Endothelial cell of umbilical vein (primary cell): ENCODE measurements around the gene DYNC1H1. TPM values are rescaled to one million over a fixed set of nuclear protein-coding genes. Genes with fewer than 3 reads are reported as not detected.

Source experiments
- BruUV-seq: library from RNA; stranded (reverse); fragments of 400-500 nt; replicated peaks from 2 replicates; lab custom pipeline; 2021; lab: Mats Ljungman, UMichigan
- CTCF ChIA-PET: fragments of 300-600, 350-600 bp; sonication (Branson Sonifier 250); formaldehyde crosslinking; loops from one replicate; lab custom pipeline; 2021; ENCODE audit warnings: antibody characterized with exemption, inconsistent platforms; lab: Charles Lee
- POLR2A ChIA-PET: fragments of 300-600, 350-600 bp; sonication (Branson Sonifier 250); formaldehyde crosslinking; loops from one replicate; lab custom pipeline; 2021; ENCODE audit warnings: antibody characterized with exemption, inconsistent platforms; lab: Charles Lee
- DNase-seq: peaks from one replicate; pipeline ENCODE4 v3.0.0-alpha.2; 2011; ENCODE audit warnings: low read depth, low spot score
- FAIRE-seq: peaks from 2 replicates; lab custom pipeline; 2011; peaks lifted over from hg19 to GRCh38; lab: Jason Lieb, UNC
- H2AFZ ChIP-seq: 2 replicates; pipeline ENCODE4 v1.6.0; 2012; ENCODE audit warnings: low read depth, low read length, control low read depth, inconsistent platforms
- H3K27ac ChIP-seq: 2 replicates; pipeline ENCODE4 v1.5.1; 2011; ENCODE audit warnings: low read depth, mild to moderate bottlenecking, control low read depth, low read length, moderate library complexity; ENCODE audit not compliant: insufficient read depth
- H3K27me3 ChIP-seq, 2 experiments: 2 replicates each; pipeline versions ENCODE4 v1.6.0 to v1.6.1; 2011; ENCODE audit warnings: low read length in 2 of 2, mixed read lengths in 1 of 2; ENCODE audit not compliant: control insufficient read depth in 2 of 2, insufficient read depth in 2 of 2
- H3K36me3 ChIP-seq, 2 experiments: 2 replicates in 1 of 2; 3 replicates in 1 of 2; pipeline ENCODE4 v1.5.1; 2011; ENCODE audit warnings: low read length in 2 of 2, mild to moderate bottlenecking in 1 of 2, moderate library complexity in 1 of 2; ENCODE audit not compliant: control insufficient read depth in 2 of 2, insufficient read depth in 2 of 2; ENCODE audit errors: extremely low read depth in 1 of 2
- H3K4me1 ChIP-seq: 3 replicates; pipeline ENCODE4 v1.5.1; 2011; ENCODE audit warnings: mild to moderate bottlenecking, low read length; ENCODE audit not compliant: control insufficient read depth, insufficient read depth; ENCODE audit errors: extremely low read depth
- H3K4me2 ChIP-seq: 2 replicates; pipeline ENCODE4 v1.6.1; 2011; ENCODE audit warnings: low read length, control low read depth, mixed read lengths; ENCODE audit not compliant: insufficient read depth
- H3K4me3 ChIP-seq, 3 experiments: fragments of 200-600 bp in 1 of 3; sonication (generic), shearing (Covaris generic) in 1 of 3; replicated peaks in 1 of 3; 2 replicates each; pipeline ENCODE4 v1.5.1; 2011 to 2016; ENCODE audit warnings: control low read depth in 3 of 3, low read length in 3 of 3, mild to moderate bottlenecking in 2 of 3, inconsistent platforms in 1 of 3, low read depth in 1 of 3, moderate library complexity in 1 of 3; ENCODE audit not compliant: insufficient read depth in 1 of 3
- H3K79me2 ChIP-seq: 2 replicates; pipeline ENCODE4 v1.6.0; 2012; ENCODE audit warnings: low read length, inconsistent platforms; ENCODE audit not compliant: control insufficient read depth, insufficient read depth
- H3K9ac ChIP-seq: replicated peaks from 2 replicates; pipeline ENCODE3; 2011; ENCODE audit warnings: low read length, control low read depth; ENCODE audit not compliant: insufficient read depth; ENCODE audit errors: extremely low read depth
- H3K9me1 ChIP-seq: replicated peaks from 3 replicates; pipeline ENCODE4 v1.6.0; 2011; ENCODE audit warnings: mild to moderate bottlenecking, low read length; ENCODE audit not compliant: control insufficient read depth, insufficient read depth; ENCODE audit errors: extremely low read depth
- H3K9me3 ChIP-seq: replicated peaks from 2 replicates; pipeline ENCODE4 v1.5.1; 2012; ENCODE audit warnings: low read length, inconsistent platforms; ENCODE audit not compliant: control insufficient read depth, insufficient read depth
- H4K20me1 ChIP-seq: replicated peaks from 2 replicates; pipeline ENCODE3; 2011; ENCODE audit warnings: mild to moderate bottlenecking, low read length; ENCODE audit not compliant: control insufficient read depth, insufficient read depth; ENCODE audit errors: extremely low read depth
- CTCF ChIP-seq, 2 donors: IDR thresholded peaks; 1 replicate in 1 of 2; 2 replicates in 1 of 2; pipeline ENCODE4 v1.5.1; 2011; ENCODE audit warnings: low read length in 2 of 2, mild to moderate bottlenecking in 2 of 2, moderate library complexity in 2 of 2, control low read depth in 1 of 2, inconsistent platforms in 1 of 2, low read depth in 1 of 2; ENCODE audit not compliant: insufficient read depth in 1 of 2; ENCODE audit errors: extremely low read depth in 1 of 2
- EZH2 ChIP-seq: IDR thresholded peaks from 2 replicates; pipeline ENCODE4 v1.6.1; 2012; ENCODE audit warnings: borderline replicate concordance, low read depth, mild to moderate bottlenecking, moderate library complexity, low read length, inconsistent platforms; ENCODE audit not compliant: severe bottlenecking
- FOS ChIP-seq: IDR thresholded peaks from 2 replicates; pipeline ENCODE4 v1.6.1; 2011; ENCODE audit warnings: mild to moderate bottlenecking, low read length, moderate library complexity, borderline replicate concordance; ENCODE audit not compliant: insufficient read depth
- GATA2 ChIP-seq: IDR thresholded peaks from 2 replicates; pipeline ENCODE4 v1.7.0; 2011; ENCODE audit warnings: low read depth, mild to moderate bottlenecking, moderate library complexity, mixed read lengths, low read length; ENCODE audit not compliant: insufficient read length, insufficient read depth
- JUN ChIP-seq: IDR thresholded peaks from 2 replicates; pipeline ENCODE4 v1.6.1; 2011; ENCODE audit warnings: borderline replicate concordance, low read depth; ENCODE audit not compliant: insufficient read length, insufficient read depth
- MAX ChIP-seq: IDR thresholded peaks from 2 replicates; pipeline ENCODE4 v1.6.1; 2011; ENCODE audit not compliant: insufficient read depth, insufficient read length
- MYC ChIP-seq: IDR thresholded peaks from one replicate; pipeline ENCODE4 v1.6.1; 2011; ENCODE audit warnings: mild to moderate bottlenecking, low read depth, low read length
- POLR2A ChIP-seq: IDR thresholded peaks from 2 replicates; pipeline ENCODE4 v1.6.1; 2012; ENCODE audit warnings: low read depth, mild to moderate bottlenecking, control low read depth, low read length
- POLR2AphosphoS5 ChIP-seq: IDR thresholded peaks from 2 replicates; pipeline ENCODE4 v1.6.1; 2012; ENCODE audit warnings: low read depth, mild to moderate bottlenecking, control low read depth, low read length, moderate library complexity; ENCODE audit not compliant: insufficient read depth
- dilution Hi-C: fragments of 300-500 bp; cut with MboI; formaldehyde crosslinking; loops from one replicate; pipeline ENCODE4 v1.15.0; 2019; ENCODE audit warnings: low sequenced_read_pairs; ENCODE audit not compliant: extremely low pct_ligation_motif_present
- intact Hi-C: fragments of 100-400 bp; cut with micrococcal nuclease; formaldehyde crosslinking; loops from one replicate; pipeline ENCODE4 v1.10.0; 2022
- polyA plus RNA-seq, 4 experiments: library from polyadenylated mRNA; depleted of rRNA in 3 of 4; stranded (reverse) in 3 of 4; unstranded in 1 of 4; fragments of >200 nt; gene quantifications; 2 replicates each; pipeline versions ENCODE4 v1.2.1 to v1.2.3, GENCODE V29; 2011 to 2012; ENCODE audit warnings: missing spikeins in 1 of 4
- total RNA-seq: library from RNA; stranded (reverse); gene quantifications from 2 replicates; pipeline ENCODE4 v1.2.3, GENCODE V29; 2021

DYNC1H1 gene
- total and polyA plus RNA-seq, 2 donors (not counting 3 experiments of a cell fraction or from before 2014, with no cell fraction given) = 254 to 648 TPM

- Histone ChIP-seq H2AFZ (no peak overlapping the region), H4K20me1 (no peaks in the 10 kb centered on the region), H3K9ac (no peak overlapping the region), H3K27me3 (no peaks in the 10 kb centered on the region), H3K4me3 (no peak overlapping the region), H3K36me3 (peaks cover 65 to 81% of the 10 kb centered on the region in 2 experiments), H3K9me1 (no peaks in the 10 kb centered on the region), H3K4me1 (no peaks in the 10 kb centered on the region), H3K27ac (no peak overlapping the region), H3K79me2 (no peaks in the 10 kb centered on the region), H3K4me2 (no peak overlapping the region), H3K9me3 (no peaks in the 10 kb centered on the region)
- dilution Hi-C loops (no loop called here), intact Hi-C loops (no loop called here)
- no peak for DNase-seq
- ChIA-PET CTCF (interaction anchor here (0.7 kb wide), 1 partner anchor 31 kb away, joined by 3 read pairs; no protein-coding TSS in a partner anchor), POLR2A (interaction anchor here (0.6 kb wide), 1 partner anchor 20 kb away, joined by 3 read pairs; no protein-coding TSS in a partner anchor)
- no peak for FAIRE-seq
- no TSS peak for BruUV-seq
- no peak for TF ChIP-seq POLR2A
These were observed 47.3 kb downstream of the DYNC1H1 start for GRCh38 chr14:102011631-102012030.

DNA sequence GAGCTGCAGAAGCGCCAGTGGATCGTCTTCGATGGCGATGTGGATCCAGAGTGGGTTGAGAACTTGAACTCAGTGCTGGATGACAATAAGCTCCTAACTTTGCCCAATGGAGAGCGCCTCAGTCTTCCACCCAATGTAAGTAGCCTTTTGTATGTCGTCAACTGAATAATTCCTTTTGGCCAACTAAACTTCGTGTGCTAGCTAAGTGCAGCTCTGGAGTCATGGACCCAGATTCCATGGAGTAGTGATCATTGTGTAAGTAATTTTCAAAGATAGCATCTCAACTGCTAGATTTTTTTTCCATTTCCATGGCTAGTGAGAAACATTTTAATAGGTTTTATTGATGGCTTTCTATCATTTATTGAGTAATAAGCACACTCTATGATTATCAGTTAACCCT lies 48.0 kb downstream of the DYNC1H1 start:
- Histone ChIP-seq H4K20me1 (no peaks in the 10 kb centered on the region), H3K9me3 (no peaks in the 10 kb centered on the region), H3K4me1 (no peaks in the 10 kb centered on the region), H3K9ac (no peak overlapping the region), H3K27ac (no peak overlapping the region), H3K4me2 (no peak overlapping the region), H3K9me1 (no peaks in the 10 kb centered on the region), H3K36me3 (peaks cover 65 to 83% of the 10 kb centered on the region in 2 experiments), H3K4me3 (no peak overlapping the region), H3K79me2 (no peaks in the 10 kb centered on the region), H3K27me3 (no peaks in the 10 kb centered on the region), H2AFZ (no peak overlapping the region)
- dilution Hi-C loops = no loop called here
- BruUV-seq = no TSS peak
- DNase-seq = no peak
- CTCF ChIA-PET = interaction anchor here (0.7 kb wide), 1 partner anchor 31 kb away, joined by 3 read pairs; no protein-coding TSS in a partner anchor
- TF ChIP-seq POLR2AphosphoS5 (no peak), FOS (no peak), POLR2A (no peak), MYC (no peak), EZH2 (no peak), JUN (no peak), CTCF (IDR thresholded peaks at IDR 0.05; ENCODE audit: extremely low read depth in 1 of 2, insufficient read depth in 1 of 2, low read depth in 1 of 2, low read length in 2 of 2) (no peak), MAX (no peak), GATA2 (no peak)
- POLR2A ChIA-PET = no interaction called here
- FAIRE-seq = no peak
- intact Hi-C loops = no loop called here
